ENCODE measurements around the gene CDH24. TPM values are rescaled to one million over a fixed set of nuclear protein-coding genes. Genes with fewer than 3 reads are reported as not detected.

Gene CDH24
- total RNA-seq, 1 experiment from 2014 or later = 9.0 TPM

- intact Hi-C loops (cut with micrococcal nuclease; ENCODE audit: unreplicated experiment) (no loop called here), in situ Hi-C loops (cut with HindIII; ENCODE audit: low pct_unique_long_range_greater_than_20kb, low sequenced_read_pairs) (no loop called here)
- Histone ChIP-seq H3K4me1 (ENCODE audit: control insufficient read depth, insufficient read depth, low read length) (peaks cover 16% of the 10 kb centered on the region), H3K36me3 (ENCODE audit: control insufficient read depth, insufficient read depth, low read length) (peaks cover 20% of the 10 kb centered on the region), H3K27ac (ENCODE audit: low read length) (peak overlapping the region; percentile 96), H3K4me3 (ENCODE audit: low read depth in 2 of 2, low read length in 2 of 2) (peak overlapping the region; percentile 92 to 95), H3K27me3 (ENCODE audit: control insufficient read depth, insufficient read depth, low read length) (no peaks in the 10 kb centered on the region), H3K9me3 (ENCODE audit: control insufficient read depth, insufficient read depth, low read depth, low read length) (no peaks in the 10 kb centered on the region)
- TF ChIP-seq SIN3A (IDR thresholded peaks at IDR 0.05; ENCODE audit: borderline replicate concordance, insufficient read depth, low read depth, low read length) = no peak
- no peak for ATAC-seq
- DNase-seq (ENCODE audit: low read depth, low spot score) = no peak
- BruUV-seq (replicated peaks) = no TSS peak
- ChIA-PET POLR2A (interaction anchor here (0.5 kb wide), 1 partner anchor 136 kb away, joined by 4 read pairs; no protein-coding TSS in a partner anchor), CTCF (interaction anchor here (0.6 to 0.7 kb wide), 2 partner anchors 10 to 12 kb away, joined by 3 to 5 read pairs; no protein-coding TSS in a partner anchor)
Observed at GRCh38 chr14:23070262-23071129, 13.2 kb upstream of the CDH24 start.

- ATAC-seq (no peak), DNase-seq (ENCODE audit: low read depth, low spot score) (no peak)
- ChIA-PET CTCF (interaction anchor here (0.6 to 1.6 kb wide), 11 partner anchors 8 to 155 kb away, joined by 3 to 28 read pairs (median 8); partner anchors contain the start of genes ACIN1 and C14orf119), POLR2A (interaction anchor here (0.9 to 1.3 kb wide), 2 partner anchors 25 to 39 kb away, joined by 5 to 6 read pairs; partner anchors contain the start of genes ACIN1 and C14orf119)
- no TSS peak for BruUV-seq (replicated peaks)
- Histone ChIP-seq H3K36me3 (ENCODE audit: control insufficient read depth, insufficient read depth, low read length) (peaks cover 18% of the 10 kb centered on the region), H3K4me1 (ENCODE audit: control insufficient read depth, insufficient read depth, low read length) (peaks cover 16% of the 10 kb centered on the region), H3K27ac (ENCODE audit: low read length) (peak overlapping the region; percentile 7; the same call in 1 of the 2 replicates), H3K27me3 (ENCODE audit: control insufficient read depth, insufficient read depth, low read length) (no peaks in the 10 kb centered on the region), H3K9me3 (ENCODE audit: control insufficient read depth, insufficient read depth, low read depth, low read length) (no peaks in the 10 kb centered on the region), H3K4me3 (ENCODE audit: low read depth in 2 of 2, low read length in 2 of 2) (no peak overlapping the region)
- intact Hi-C loops (cut with micrococcal nuclease; ENCODE audit: unreplicated experiment) (no loop called here), in situ Hi-C loops (cut with HindIII; ENCODE audit: low pct_unique_long_range_greater_than_20kb, low sequenced_read_pairs) (no loop called here)
- TF ChIP-seq POLR2AphosphoS5 (IDR thresholded peaks at IDR 0.05; ENCODE audit: low read depth, low read length) (no peak), CTCF (IDR thresholded peaks at IDR 0.05) (no peak), REST (IDR thresholded peaks at IDR 0.05; ENCODE audit: insufficient read depth in 1 of 2, low read depth in 2 of 2, low read length in 1 of 2) (no peak), TCF7L2 (IDR thresholded peaks at IDR 0.05; ENCODE audit: low read depth, low read length) (no peak), SIN3A (IDR thresholded peaks at IDR 0.05; ENCODE audit: borderline replicate concordance, insufficient read depth, low read depth, low read length) (no peak)
Observed at GRCh38 chr14:23069413-23069806, 12.1 kb upstream of the CDH24 start.
